ENCODE data around the gene RARA.
A peak's percentile ranks its signal among the peaks of the same experiment; 100 is the strongest.

RARA gene

GRCh38 chr17:40347319-40348135 is 38.5 kb downstream of the RARA start:
- no peak for DNase-seq

GRCh38 chr17:40348136-40348504 is 39.1 kb downstream of the RARA start:
- no peak for DNase-seq

- no peak for DNase-seq
These were observed 39.8 kb downstream of the RARA start for GRCh38 chr17:40348562-40349476.

GRCh38 chr17:40349477-40349894 is 40.5 kb downstream of the RARA start:
- DNase-seq = no peak

GRCh38 chr17:40349895-40350688 is 41.1 kb downstream of the RARA start:
- DNase-seq = no peak

GRCh38 chr17:40350689-40351358 is 41.8 kb downstream of the RARA start:
- DNase-seq = no peak

- DNase-seq = no peak
These were observed 42.6 kb downstream of the RARA start for GRCh38 chr17:40351359-40352236.

GRCh38 chr17:40352237-40352778 is 43.3 kb downstream of the RARA start:
- no peak for DNase-seq

- peak; percentile 86 for DNase-seq
These were observed 43.9 kb downstream of the RARA start for GRCh38 chr17:40352779-40353394.

- DNase-seq = no peak
These were observed 45.5 kb downstream of the RARA start for GRCh38 chr17:40354221-40355122.

- DNase-seq = peak; percentile 10
These were observed 46.3 kb downstream of the RARA start for GRCh38 chr17:40355123-40355803.

- DNase-seq = no peak
These were observed 47.1 kb downstream of the RARA start for GRCh38 chr17:40355804-40356758.

- DNase-seq = no peak
These were observed 48.3 kb downstream of the RARA start for GRCh38 chr17:40356990-40357881.

- peak; percentile 50 for DNase-seq
These were observed 49.5 kb downstream of the RARA start for GRCh38 chr17:40358323-40359038.

GRCh38 chr17:40360091-40360490 is 51.1 kb downstream of the RARA start:
- DNase-seq = no peak
